Activated naive CD8-positive, alpha-beta T cell (primary cell): ENCODE data around the gene EPC2.
A peak's percentile ranks its signal among the peaks of the same experiment; 100 is the strongest.

Experiments used
- H3K27ac Mint-ChIP-seq: one replicate; pipeline ENCODE4 v1.8.0; 2021; ENCODE audit warnings: mixed read lengths
- H3K27me3 Mint-ChIP-seq: one replicate; pipeline ENCODE4 v1.8.0; 2021; ENCODE audit warnings: mixed read lengths
- H3K36me3 Mint-ChIP-seq: one replicate; pipeline ENCODE4 v1.8.0; 2021; ENCODE audit warnings: mixed read lengths
- H3K4me1 Mint-ChIP-seq: one replicate; pipeline ENCODE4 v1.8.0; 2021; ENCODE audit warnings: low read depth, mixed read lengths
- H3K4me3 Mint-ChIP-seq: one replicate; pipeline ENCODE4 v1.8.0; 2021; ENCODE audit warnings: mild to moderate bottlenecking, mixed read lengths
- H3K9me3 Mint-ChIP-seq: one replicate; pipeline ENCODE4 v1.8.0; 2021; ENCODE audit warnings: low read depth, mixed read lengths

The EPC2 gene

GRCh38 chr2:148814860-148815419 is 170.4 kb downstream of the EPC2 start:
- H3K4me3 Mint-ChIP-seq: peak overlapping the region; percentile 22
- peaks cover 8% of the 10 kb centered on the region for H3K4me1 Mint-ChIP-seq
- no peaks in the 10 kb centered on the region for H3K36me3 Mint-ChIP-seq
- no peak overlapping the region for H3K27ac Mint-ChIP-seq
- H3K27me3 Mint-ChIP-seq: peaks cover 4% of the 10 kb centered on the region
- H3K9me3 Mint-ChIP-seq: no peaks in the 10 kb centered on the region

GRCh38 chr2:148816176-148816575 is 171.6 kb downstream of the EPC2 start:
- Mint-ChIP-seq H3K9me3 (no peaks in the 10 kb centered on the region), H3K4me1 (peaks cover 8% of the 10 kb centered on the region), H3K27me3 (peaks cover 4% of the 10 kb centered on the region), H3K4me3 (no peak overlapping the region), H3K27ac (no peak overlapping the region), H3K36me3 (no peaks in the 10 kb centered on the region)

DNA sequence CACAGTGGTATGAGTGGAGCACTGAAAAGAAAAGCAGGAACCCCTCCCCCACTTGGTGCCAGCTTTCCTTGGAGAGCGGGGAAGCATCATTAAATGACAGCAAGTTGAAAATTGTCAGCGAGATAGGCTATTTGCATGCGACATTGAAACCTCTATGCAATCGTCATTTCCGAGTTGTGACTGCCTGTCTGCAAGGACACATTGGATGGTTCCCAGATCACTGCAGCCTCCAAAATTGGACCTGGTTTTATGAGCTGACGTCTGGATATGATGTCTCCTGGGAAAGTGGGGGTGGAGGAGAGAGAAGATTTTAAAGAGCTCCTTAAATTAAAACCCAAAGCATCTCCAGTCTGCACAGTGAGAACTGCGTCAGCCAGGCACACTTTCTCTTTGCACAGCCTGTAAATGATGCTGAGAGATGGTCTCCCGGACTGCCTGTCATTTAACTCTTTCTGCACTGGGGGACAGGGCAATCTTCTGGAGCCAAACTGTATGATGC is 172.7 kb downstream of the EPC2 start:
- Mint-ChIP-seq H3K36me3 (no peaks in the 10 kb centered on the region), H3K9me3 (no peaks in the 10 kb centered on the region), H3K4me1 (peaks cover 8% of the 10 kb centered on the region), H3K4me3 (peak overlapping the region; percentile 63), H3K27ac (no peak overlapping the region), H3K27me3 (peaks cover 8% of the 10 kb centered on the region)

GRCh38 chr2:148819019-148819585 is 174.6 kb downstream of the EPC2 start:
- H3K9me3 Mint-ChIP-seq: no peaks in the 10 kb centered on the region
- H3K4me3 Mint-ChIP-seq: no peak overlapping the region
- no peaks in the 10 kb centered on the region for H3K36me3 Mint-ChIP-seq
- H3K27ac Mint-ChIP-seq: no peak overlapping the region
- H3K4me1 Mint-ChIP-seq: peaks cover 8% of the 10 kb centered on the region
- peaks cover 8% of the 10 kb centered on the region for H3K27me3 Mint-ChIP-seq

GRCh38 chr2:148824190-148824589 is 179.6 kb downstream of the EPC2 start:
- Mint-ChIP-seq H3K4me1 (no peaks in the 10 kb centered on the region), H3K27me3 (peaks cover 7% of the 10 kb centered on the region), H3K9me3 (no peaks in the 10 kb centered on the region), H3K27ac (no peak overlapping the region), H3K4me3 (no peak overlapping the region), H3K36me3 (peaks cover 2% of the 10 kb centered on the region)

- Mint-ChIP-seq H3K27ac (no peak overlapping the region), H3K9me3 (no peaks in the 10 kb centered on the region)
These were observed 182.2 kb downstream of the EPC2 start for GRCh38 chr2:148826791-148827190.

DNA sequence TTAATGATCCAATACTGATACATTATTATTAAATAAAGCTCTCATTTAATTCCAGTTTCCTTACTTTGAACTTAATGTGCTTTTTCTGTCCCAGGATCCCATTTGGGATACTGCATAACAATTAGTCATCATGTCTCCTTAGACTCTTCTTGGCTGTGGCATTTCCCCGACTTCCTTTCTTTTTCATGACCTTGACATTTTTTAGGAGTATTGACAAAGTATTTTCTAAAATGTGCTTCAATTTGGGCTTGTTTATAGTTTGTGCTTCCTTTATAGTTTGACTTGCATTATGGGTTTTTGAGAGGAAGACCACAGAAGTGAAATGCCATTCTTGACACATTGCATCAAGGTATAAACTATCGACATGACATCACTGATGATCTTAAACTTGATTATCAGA is 184.4 kb downstream of the EPC2 start:
- H3K27ac Mint-ChIP-seq: no peak overlapping the region
- peaks cover 6% of the 10 kb centered on the region for H3K27me3 Mint-ChIP-seq
- no peaks in the 10 kb centered on the region for H3K4me1 Mint-ChIP-seq
- H3K9me3 Mint-ChIP-seq: no peaks in the 10 kb centered on the region
- no peak overlapping the region for H3K4me3 Mint-ChIP-seq
- H3K36me3 Mint-ChIP-seq: peaks cover 2% of the 10 kb centered on the region

More at GRCh38 chr2:148826791-148827190, 182.2 kb downstream of the EPC2 start:
- H3K27me3 Mint-ChIP-seq: peaks cover 9% of the 10 kb centered on the region
- H3K36me3 Mint-ChIP-seq: peaks cover 2% of the 10 kb centered on the region
- no peak overlapping the region for H3K4me3 Mint-ChIP-seq
- H3K4me1 Mint-ChIP-seq: no peaks in the 10 kb centered on the region

- Mint-ChIP-seq H3K4me3 (no peak overlapping the region), H3K36me3 (peaks cover 2% of the 10 kb centered on the region), H3K4me1 (no peaks in the 10 kb centered on the region), H3K9me3 (no peaks in the 10 kb centered on the region), H3K27ac (no peak overlapping the region), H3K27me3 (peaks cover 6% of the 10 kb centered on the region)
These were observed 185.1 kb downstream of the EPC2 start for GRCh38 chr2:148829618-148830017.

- Mint-ChIP-seq H3K27me3 (peaks cover 7% of the 10 kb centered on the region), H3K27ac (no peak overlapping the region), H3K4me1 (no peaks in the 10 kb centered on the region), H3K4me3 (no peak overlapping the region), H3K9me3 (no peaks in the 10 kb centered on the region), H3K36me3 (peaks cover 4% of the 10 kb centered on the region)
These were observed 188.1 kb downstream of the EPC2 start for GRCh38 chr2:148832637-148833036.
